Endodermal cell (in vitro differentiated cells): ENCODE results near the gene SIGLEC15. TPM values are rescaled to one million over a fixed set of nuclear protein-coding genes. Genes with fewer than 3 reads are reported as not detected.

ENCODE experiments used
- DNase-seq: peaks from one replicate; pipeline ENCODE4 v3.0.0-alpha.2; 2017
- H3K27ac ChIP-seq: 2 replicates; pipeline ENCODE4 v1.5.1; 2013; ENCODE audit warnings: mild to moderate bottlenecking, low read depth, low read length, moderate library complexity
- H3K27me3 ChIP-seq: 2 replicates; pipeline ENCODE4 v1.6.1; 2013; ENCODE audit warnings: mild to moderate bottlenecking, low read length, moderate library complexity; ENCODE audit not compliant: insufficient read depth, control insufficient read depth, poor library complexity, severe bottlenecking
- H3K36me3 ChIP-seq: 2 replicates; pipeline ENCODE4 v1.7.0; 2013; ENCODE audit warnings: mild to moderate bottlenecking, low read length, moderate library complexity; ENCODE audit not compliant: control insufficient read depth, insufficient read depth
- H3K4me1 ChIP-seq: one replicate; pipeline ENCODE4 v1.7.0; 2013; ENCODE audit warnings: low read length; ENCODE audit not compliant: control insufficient read depth, insufficient read depth
- H3K4me3 ChIP-seq: 2 replicates; pipeline ENCODE4 v1.5.1; 2013; ENCODE audit warnings: mild to moderate bottlenecking, low read length, moderate library complexity
- H3K9ac ChIP-seq: 2 replicates; pipeline ENCODE4 v1.6.1; 2013; ENCODE audit warnings: mild to moderate bottlenecking, low read length, moderate library complexity; ENCODE audit not compliant: poor library complexity, severe bottlenecking; ENCODE audit errors: extremely low read depth
- H3K9me3 ChIP-seq: 2 replicates; pipeline ENCODE4 v1.6.1; 2013; ENCODE audit warnings: mild to moderate bottlenecking, low read length, moderate library complexity; ENCODE audit not compliant: control insufficient read depth
- H3K27ac Mint-ChIP-seq: 2 replicates; pipeline ENCODE4 v1.8.0; 2020; ENCODE audit warnings: mixed read lengths
- H3K27me3 Mint-ChIP-seq: 2 replicates; pipeline ENCODE4 v1.8.0; 2021; ENCODE audit warnings: mild to moderate bottlenecking, mixed read lengths; ENCODE audit not compliant: insufficient read depth
- H3K36me3 Mint-ChIP-seq: 2 replicates; pipeline ENCODE4 v1.8.0; 2020; ENCODE audit warnings: low read depth, mixed read lengths
- H3K4me1 Mint-ChIP-seq: 2 replicates; pipeline ENCODE4 v1.8.0; 2020; ENCODE audit warnings: mixed read lengths
- H3K4me3 Mint-ChIP-seq: 2 replicates; pipeline ENCODE4 v1.8.0; 2020; ENCODE audit warnings: mild to moderate bottlenecking, moderate library complexity, mixed read lengths
- H3K9me3 Mint-ChIP-seq: 2 replicates; pipeline ENCODE4 v1.8.0; 2020; ENCODE audit warnings: mild to moderate bottlenecking, mixed read lengths
- CTCF ChIP-seq: fragments of 200-600 bp; sonication (generic); conservative IDR thresholded peaks from 2 replicates; pipeline ENCODE4 v1.5.0; 2021; ENCODE audit warnings: antibody characterized with exemption, mild to moderate bottlenecking
- WGBS, 2 experiments: methylation state at CpG; one replicate each; pipeline versions ENCODE4 v1.1.5 to v1.1.7; 2013; ENCODE audit warnings: missing lambda C conversion rate in 2 of 2, mixed read lengths in 1 of 2; ENCODE audit not compliant: insufficient coverage in 1 of 2, insufficient read length in 1 of 2; 5-methylcytosine and 5-hydroxymethylcytosine counted together
- total RNA-seq, 2 donors: library from RNA; stranded (reverse); fragmentation: NEBNext Ultra II Directional in 1 of 2; extraction: Animal tissue kit (Norgen Biotek cat#: 25700) in 1 of 2; gene quantifications; 2 replicates in 1 of 2; 3 replicates in 1 of 2; pipeline ENCODE4 v1.2.1, GENCODE V29; 2021

Gene SIGLEC15
- total RNA-seq, 2 donors from 2014 or later: not detected

DNA sequence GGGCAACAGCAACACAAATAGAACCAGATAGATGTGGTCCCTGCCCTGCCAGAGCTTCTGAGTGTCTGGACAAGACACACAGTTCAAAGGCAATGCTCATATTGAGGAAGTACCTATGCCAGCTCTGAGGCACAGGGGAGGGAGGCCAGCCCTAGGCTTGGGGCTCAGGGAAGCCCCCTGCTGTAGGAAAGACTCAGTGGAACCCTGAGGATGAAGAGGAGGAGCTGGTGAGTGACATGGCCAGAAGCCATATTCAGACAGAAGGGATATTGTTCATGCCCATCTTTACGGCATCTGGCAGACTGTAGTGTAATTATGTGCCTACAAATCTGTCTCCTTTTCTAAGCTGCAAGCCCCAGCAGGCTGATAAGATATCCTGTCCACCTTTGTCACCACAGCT, 8.8 kb downstream of the SIGLEC15 start:
- Histone ChIP-seq H3K36me3 (no peaks in the 10 kb centered on the region), H3K27me3 (peaks cover 58% of the 10 kb centered on the region), H3K9me3 (no peaks in the 10 kb centered on the region), H3K4me3 (no peak overlapping the region), H3K4me1 (no peaks in the 10 kb centered on the region), H3K9ac (no peak overlapping the region), H3K27ac (no peak overlapping the region)
- no peak overlapping the region for H3K27ac Mint-ChIP-seq
- TF ChIP-seq CTCF: no peak
- H3K36me3 Mint-ChIP-seq: no peaks in the 10 kb centered on the region
- no peak overlapping the region for H3K4me3 Mint-ChIP-seq
- 88 to 96% methylated on average over 1 of the region's 1 CpG for WGBS, 2 experiments
- no peak for DNase-seq
- H3K4me1 Mint-ChIP-seq: peaks cover 5% of the 10 kb centered on the region
- H3K9me3 Mint-ChIP-seq: peaks cover 1% of the 10 kb centered on the region
- H3K27me3 Mint-ChIP-seq: peaks cover 54% of the 10 kb centered on the region

GRCh38 chr18:45835057-45835636, 9.7 kb downstream of the SIGLEC15 start:
- no peaks in the 10 kb centered on the region for H3K36me3 Mint-ChIP-seq
- Histone ChIP-seq H3K36me3 (no peaks in the 10 kb centered on the region), H3K4me3 (no peak overlapping the region), H3K4me1 (peaks cover 4% of the 10 kb centered on the region), H3K9ac (no peak overlapping the region), H3K9me3 (no peaks in the 10 kb centered on the region), H3K27ac (no peak overlapping the region), H3K27me3 (peaks cover 58% of the 10 kb centered on the region)
- no peak for TF ChIP-seq CTCF
- no peak overlapping the region for H3K27ac Mint-ChIP-seq
- H3K4me1 Mint-ChIP-seq: peaks cover 6% of the 10 kb centered on the region
- H3K4me3 Mint-ChIP-seq: no peak overlapping the region
- H3K9me3 Mint-ChIP-seq: peaks cover 1% of the 10 kb centered on the region
- H3K27me3 Mint-ChIP-seq: peaks cover 57% of the 10 kb centered on the region
- WGBS, 2 experiments: 94 to 98% methylated on average over 3 of the region's 3 CpGs
- no peak for DNase-seq

GRCh38 chr18:45836242-45837205, 11.0 kb downstream of the SIGLEC15 start:
- no peak overlapping the region for H3K27ac ChIP-seq
- no peak for TF ChIP-seq CTCF
- peak overlapping the region; percentile 36 for H3K4me3 Mint-ChIP-seq
- H3K9me3 Mint-ChIP-seq: peaks cover 1% of the 10 kb centered on the region
- no peaks in the 10 kb centered on the region for H3K9me3 ChIP-seq
- H3K36me3 ChIP-seq: no peaks in the 10 kb centered on the region
- WGBS, 2 experiments: 66 to 69% methylated on average over 11 to 14 of the region's 14 CpGs
- H3K27me3 ChIP-seq: peaks cover 58% of the 10 kb centered on the region
- H3K4me1 Mint-ChIP-seq: peaks cover 9% of the 10 kb centered on the region
- H3K27ac Mint-ChIP-seq: no peak overlapping the region
- no peak for DNase-seq
- H3K4me3 ChIP-seq: no peak overlapping the region
- no peaks in the 10 kb centered on the region for H3K36me3 Mint-ChIP-seq
- H3K9ac ChIP-seq: no peak overlapping the region
- H3K4me1 ChIP-seq: peaks cover 4% of the 10 kb centered on the region
- peaks cover 58% of the 10 kb centered on the region for H3K27me3 Mint-ChIP-seq
